HG03280 (cell line): Measurements from ENCODE around the gene QPCT.
"Not testable (repeated sequence)": the region's sequence is repeated elsewhere in the genome, so short reads cannot be mapped to it uniquely, and the experiment has no call there.

Source experiments
- ATAC-seq: cut with Tn5 transposase; IDR thresholded peaks from one replicate; pipeline ENCODE4 v1.9.1; 2021; ENCODE audit warnings: mild to moderate bottlenecking, moderate library complexity; ENCODE audit not compliant: unreplicated experiment

Gene QPCT

GRCh38 chr2:37389989-37390765, 45.7 kb downstream of the QPCT start:
- ATAC-seq = peak; percentile 93

- peak; percentile 11 for ATAC-seq
Observed at GRCh38 chr2:37390777-37391176, 46.3 kb downstream of the QPCT start.

GRCh38 chr2:37391711-37392110, 47.3 kb downstream of the QPCT start:
- no peak for ATAC-seq

- ATAC-seq = no peak
Observed at GRCh38 chr2:37392428-37392827, 48.0 kb downstream of the QPCT start.

GRCh38 chr2:37394263-37394662, 49.8 kb downstream of the QPCT start:
- no peak for ATAC-seq

- no peak for ATAC-seq
Observed at GRCh38 chr2:37394796-37395555, 50.5 kb downstream of the QPCT start.

GRCh38 chr2:37396890-37397565, 52.6 kb downstream of the QPCT start:
- no peak for ATAC-seq

- ATAC-seq = no peak
Observed at GRCh38 chr2:37398990-37399389, 54.6 kb downstream of the QPCT start.

- ATAC-seq = no peak
Observed at GRCh38 chr2:37400041-37400440, 55.6 kb downstream of the QPCT start.

GRCh38 chr2:37402636-37403035, 58.2 kb downstream of the QPCT start:
- ATAC-seq = no peak

- ATAC-seq = no peak
Observed at GRCh38 chr2:37405781-37406180, 61.4 kb downstream of the QPCT start.

- no peak for ATAC-seq
Observed at GRCh38 chr2:37412231-37412630, 67.8 kb downstream of the QPCT start.

GRCh38 chr2:37413911-37414469, 69.6 kb downstream of the QPCT start:
- ATAC-seq = not testable (repeated sequence)

- ATAC-seq = no peak
Observed at GRCh38 chr2:37414470-37414949, 70.1 kb downstream of the QPCT start.

GRCh38 chr2:37415128-37415820, 70.8 kb downstream of the QPCT start:
- ATAC-seq = no peak

GRCh38 chr2:37417321-37417720, 72.9 kb downstream of the QPCT start:
- ATAC-seq = no peak

- no peak for ATAC-seq
Observed at GRCh38 chr2:37418956-37419355, 74.5 kb downstream of the QPCT start.

GRCh38 chr2:37421686-37422085, 77.3 kb downstream of the QPCT start:
- no peak for ATAC-seq

- no peak for ATAC-seq
Observed at GRCh38 chr2:37422816-37423215, 78.4 kb downstream of the QPCT start.
